ENCODE data around the gene TBC1D1.

TBC1D1 gene

DNA sequence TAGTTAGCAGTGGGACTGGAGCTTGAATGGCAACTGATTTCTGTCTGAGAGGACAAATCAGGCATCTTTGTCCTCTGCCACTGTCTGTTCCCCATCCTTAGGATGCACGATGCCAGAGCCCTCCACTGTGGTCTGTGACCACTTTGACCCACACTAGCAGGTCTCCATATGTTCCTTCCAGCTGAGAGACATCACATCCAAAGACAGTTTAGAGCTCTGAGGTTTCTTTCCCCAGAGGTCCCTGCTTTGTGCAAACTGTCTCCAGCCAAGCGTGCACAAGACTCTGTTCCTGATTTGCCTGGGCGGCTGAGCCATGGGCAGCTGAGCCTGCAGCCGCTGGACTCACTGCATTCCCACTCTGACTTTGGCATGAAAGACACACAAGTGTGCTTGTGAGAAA, 167.3 kb downstream of the TBC1D1 start:
- no peak for DNase-seq

DNA sequence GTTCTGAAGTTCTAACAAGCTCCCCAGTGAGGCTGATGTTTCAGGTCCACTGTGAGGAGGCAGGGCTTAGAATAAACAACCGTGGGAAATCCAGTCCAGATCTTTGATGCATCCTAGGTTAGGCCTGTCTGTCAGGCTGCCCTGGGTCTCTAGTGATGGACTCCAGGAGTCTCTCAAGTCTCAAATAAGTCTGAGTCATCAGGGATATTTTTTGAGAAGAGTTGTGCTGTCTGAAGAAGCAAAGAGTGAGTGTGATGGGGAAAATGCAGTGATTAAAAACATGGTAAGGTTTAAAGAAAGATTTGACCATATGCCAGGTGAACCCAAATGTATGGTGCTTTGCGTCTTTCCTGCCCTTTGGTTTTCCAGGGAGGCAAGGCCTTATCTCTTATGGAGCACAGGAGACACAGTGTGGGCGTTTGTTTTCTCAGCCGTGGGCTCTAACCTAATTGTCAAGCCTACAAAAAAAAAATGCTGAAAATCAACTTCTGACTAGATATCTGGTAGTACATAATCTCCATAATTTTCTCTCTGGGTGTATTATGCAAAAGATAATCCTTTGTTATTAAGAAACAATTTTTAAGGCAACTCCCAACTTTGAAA, 170.0 kb downstream of the TBC1D1 start:
- no peak for DNase-seq

DNA sequence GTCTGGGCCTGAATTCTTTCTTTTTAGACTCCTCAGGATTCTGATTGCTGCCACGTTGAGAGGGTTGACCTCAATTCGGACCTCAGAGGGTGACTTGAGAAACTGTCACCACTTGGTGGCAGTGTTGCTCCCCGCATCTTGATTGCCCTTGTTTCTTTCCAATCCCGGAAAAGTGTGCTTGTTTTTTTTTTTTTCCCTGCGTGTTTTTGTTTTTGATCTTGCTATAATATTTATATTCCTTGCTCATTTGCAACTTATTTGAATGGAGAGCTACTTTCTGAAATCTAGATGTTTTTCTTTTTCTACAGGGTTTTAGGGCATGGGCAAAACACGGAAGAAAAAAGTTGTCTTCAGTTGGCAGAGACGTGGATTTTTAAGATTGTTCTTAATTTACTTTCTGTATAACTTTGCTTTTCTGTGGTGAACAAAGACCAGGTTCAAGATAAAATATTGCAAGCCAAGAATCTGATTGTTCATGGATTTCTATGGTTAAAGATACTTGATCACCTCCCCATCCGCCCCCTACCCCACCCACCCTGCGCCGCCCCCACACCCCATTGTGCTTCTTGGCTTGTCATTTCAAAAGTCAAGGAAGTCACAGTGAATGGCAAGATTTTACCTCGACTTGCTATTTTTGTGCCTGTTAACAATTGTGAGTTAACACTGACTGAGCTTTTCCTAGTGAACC, 171.3 kb downstream of the TBC1D1 start:
- DNase-seq: peak; percentile 41

DNA sequence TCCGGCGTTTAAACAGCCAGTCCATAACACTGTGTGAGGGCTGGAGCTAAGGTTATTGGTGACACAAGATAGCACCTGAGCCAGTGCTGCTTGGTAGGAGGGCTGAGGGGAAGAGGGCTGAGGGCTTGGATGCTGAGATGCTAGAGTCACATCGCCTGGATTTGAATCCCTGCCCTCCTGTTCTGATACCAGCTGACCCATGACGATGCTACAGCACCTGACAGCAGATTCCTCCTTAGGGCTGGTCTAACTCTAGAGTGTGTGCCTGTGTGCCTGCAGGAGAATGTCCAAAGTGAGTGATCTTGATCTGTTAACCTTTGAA, 171.9 kb downstream of the TBC1D1 start:
- no peak for DNase-seq

DNA sequence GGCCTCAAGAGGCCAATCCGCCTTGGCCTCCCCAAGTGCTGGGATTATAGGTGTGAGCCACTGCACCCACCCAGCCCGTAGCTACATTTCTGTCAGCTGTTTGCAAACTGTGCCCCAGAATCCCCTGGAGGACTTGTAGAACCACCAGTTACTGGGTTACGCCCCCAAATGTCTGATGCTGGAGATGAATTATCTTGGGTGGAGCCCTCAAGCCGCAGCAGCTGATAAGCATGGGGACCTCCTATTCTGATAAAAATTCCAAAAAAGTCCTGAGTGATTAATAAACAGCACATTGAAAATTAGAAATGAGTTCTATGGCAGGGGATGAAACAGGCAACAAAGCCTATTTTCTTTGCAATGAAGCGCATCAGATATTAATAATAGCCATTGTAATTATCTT, 174.3 kb downstream of the TBC1D1 start:
- no peak for DNase-seq

DNA sequence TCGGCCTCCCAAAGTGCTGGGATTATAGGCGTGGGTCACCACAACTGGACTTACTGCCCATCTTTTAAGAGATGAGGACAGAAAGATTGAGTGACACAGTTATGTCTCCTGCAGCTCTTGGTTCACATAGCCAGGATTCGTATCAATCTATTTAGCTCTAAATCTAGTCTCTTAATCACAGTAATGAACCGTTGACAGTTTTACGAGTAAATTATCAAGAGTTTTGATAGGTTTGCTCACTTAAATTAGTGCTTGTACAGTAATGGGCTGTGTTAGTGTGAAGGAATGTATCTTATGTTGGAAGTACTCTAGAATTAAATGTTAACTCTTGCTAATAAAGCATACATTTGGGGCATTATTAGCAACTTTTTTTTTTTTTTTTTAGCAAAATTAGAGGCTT, 175.0 kb downstream of the TBC1D1 start:
- no peak for DNase-seq

DNA sequence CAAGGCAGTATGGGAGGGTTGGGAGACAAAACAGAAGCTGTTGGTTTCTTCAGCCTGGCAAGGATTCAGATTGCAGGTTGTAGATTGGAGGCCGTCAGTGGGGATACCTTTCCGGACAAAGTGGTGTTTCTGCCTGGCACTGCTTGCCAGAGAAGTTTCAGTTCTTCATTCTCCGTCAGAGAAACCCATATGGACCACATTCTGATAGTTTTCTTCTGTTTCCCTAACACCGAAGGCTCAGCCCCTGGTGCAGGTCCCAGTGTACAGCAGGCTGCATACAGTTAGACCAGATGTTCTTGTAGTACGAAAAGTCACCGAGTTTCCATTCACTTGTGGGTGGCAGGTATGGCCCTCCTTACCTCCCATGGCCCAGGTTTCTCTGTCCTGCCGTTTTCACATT, 176.6 kb downstream of the TBC1D1 start:
- no peak for DNase-seq

DNA sequence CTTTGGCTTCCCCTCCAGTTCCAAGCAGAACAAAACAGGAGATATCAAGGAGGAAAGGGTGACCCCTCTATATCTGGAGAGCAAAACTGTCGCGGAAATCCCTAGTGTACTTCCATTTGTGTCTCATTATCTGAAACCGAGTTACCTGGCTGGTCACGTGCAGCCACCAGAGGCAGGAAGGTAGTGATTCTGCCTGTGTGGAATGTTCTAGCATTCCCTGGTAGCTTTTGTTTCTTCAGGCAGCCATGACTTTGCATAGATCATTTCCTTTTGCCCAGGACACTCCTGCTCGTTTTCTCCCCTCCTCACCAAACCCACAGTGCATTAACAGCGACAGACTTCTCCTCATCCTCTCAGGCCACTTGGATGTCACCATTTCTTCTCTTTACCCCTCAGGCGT, 177.2 kb downstream of the TBC1D1 start:
- no peak for DNase-seq

DNA sequence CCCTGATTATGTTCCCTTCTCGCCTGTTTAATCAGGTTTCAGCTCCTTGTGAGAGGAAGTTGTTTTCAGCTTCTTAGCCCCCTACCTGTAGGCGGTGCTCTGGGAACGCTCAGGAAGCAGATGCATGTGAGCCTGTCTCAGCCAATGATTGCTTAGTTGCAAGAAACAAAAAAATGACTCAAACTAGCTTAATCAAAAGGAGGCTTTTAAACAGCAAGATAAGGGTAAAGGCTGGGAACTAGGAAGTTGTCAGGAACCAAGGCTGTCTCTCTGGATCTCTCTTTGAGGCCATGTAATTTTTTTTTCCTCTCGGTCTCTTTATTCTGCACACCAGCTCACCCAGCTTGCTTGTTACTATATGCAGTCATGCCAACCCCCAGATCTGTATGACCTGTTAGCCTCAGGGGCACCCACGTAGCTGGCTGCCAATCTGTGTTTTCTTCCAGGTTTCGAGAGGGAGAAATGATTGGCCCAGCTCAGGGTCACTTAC, 178.4 kb downstream of the TBC1D1 start:
- no peak for DNase-seq

DNA sequence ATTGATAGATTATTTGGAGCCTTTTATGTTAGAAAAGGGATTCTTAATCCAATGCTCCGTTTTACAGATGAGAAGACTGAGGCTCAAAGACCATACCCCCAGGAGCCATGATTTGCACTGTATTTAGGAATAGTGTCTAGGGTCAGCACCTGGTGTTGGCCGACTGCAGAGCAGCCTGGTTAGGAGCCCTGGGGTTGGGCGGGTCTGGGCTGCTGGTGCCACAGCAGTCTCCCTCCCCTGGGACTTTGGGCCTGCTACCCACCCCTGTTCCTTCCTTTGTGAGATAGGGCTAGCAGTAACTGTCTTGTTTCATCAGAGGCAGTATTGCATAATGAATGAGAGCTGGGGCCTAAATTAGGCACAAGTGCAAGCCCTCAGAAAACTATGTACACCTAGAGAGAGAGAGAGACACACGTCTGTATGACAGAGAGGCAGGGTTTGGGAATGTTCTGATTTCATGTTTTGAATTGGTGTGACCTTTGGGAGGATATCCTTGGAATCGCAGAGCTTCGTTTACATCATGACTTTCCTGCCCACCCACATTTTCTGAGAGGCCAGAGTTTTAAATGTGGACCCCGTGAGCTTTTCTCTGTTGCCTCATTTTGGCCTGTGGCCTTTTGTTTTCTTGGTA, 181.0 kb downstream of the TBC1D1 start:
- no peak for DNase-seq

DNA sequence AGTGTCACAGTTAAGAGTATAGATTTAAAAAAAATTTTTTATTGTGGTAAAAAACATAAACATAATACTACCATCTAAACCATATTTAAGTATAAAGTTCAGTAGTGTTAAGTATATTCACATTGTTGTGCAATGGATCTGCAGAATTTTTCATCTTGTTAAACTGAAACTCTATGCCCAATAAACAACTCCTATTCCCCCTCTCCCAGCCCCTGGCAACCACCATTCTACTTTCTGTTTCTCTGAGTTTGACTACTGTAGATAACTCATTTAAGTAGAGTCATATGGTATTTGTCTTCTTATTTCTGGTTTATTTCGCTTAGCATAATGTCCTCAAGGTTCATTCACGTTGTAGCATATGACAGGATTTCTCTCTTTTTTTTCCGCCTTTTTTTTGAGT, 181.7 kb downstream of the TBC1D1 start:
- no peak for DNase-seq

DNA sequence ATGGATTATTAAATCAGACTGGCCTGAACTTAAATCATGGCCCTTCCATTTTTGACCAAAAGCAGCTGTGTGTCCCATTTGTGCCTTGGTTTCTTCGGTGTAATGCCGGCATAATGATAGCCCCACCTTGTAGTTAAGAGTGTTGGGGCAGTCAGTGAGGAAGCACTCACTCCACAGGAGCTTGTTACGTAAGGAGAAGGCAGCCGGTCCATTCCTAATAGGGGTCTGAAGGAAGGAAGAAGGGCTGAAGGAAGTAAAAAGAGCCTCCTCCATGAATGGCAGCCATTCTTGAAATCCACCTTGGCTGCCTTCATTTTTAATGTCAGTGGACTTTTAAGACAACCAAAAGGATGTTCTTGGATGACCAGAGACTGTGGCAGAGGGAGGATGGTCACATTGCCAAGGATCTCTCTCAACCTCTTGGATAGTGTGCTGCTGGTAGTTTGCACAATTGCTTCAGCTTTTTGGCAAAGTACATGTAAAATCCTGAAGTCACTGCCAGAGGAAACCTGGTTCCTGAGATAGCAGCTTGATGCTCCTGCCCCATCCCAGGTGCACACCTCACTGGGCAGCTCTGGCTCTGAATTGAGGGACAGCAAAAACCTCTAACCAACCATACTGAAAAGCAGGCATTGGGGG, 182.8 kb downstream of the TBC1D1 start:
- no peak for DNase-seq

DNA sequence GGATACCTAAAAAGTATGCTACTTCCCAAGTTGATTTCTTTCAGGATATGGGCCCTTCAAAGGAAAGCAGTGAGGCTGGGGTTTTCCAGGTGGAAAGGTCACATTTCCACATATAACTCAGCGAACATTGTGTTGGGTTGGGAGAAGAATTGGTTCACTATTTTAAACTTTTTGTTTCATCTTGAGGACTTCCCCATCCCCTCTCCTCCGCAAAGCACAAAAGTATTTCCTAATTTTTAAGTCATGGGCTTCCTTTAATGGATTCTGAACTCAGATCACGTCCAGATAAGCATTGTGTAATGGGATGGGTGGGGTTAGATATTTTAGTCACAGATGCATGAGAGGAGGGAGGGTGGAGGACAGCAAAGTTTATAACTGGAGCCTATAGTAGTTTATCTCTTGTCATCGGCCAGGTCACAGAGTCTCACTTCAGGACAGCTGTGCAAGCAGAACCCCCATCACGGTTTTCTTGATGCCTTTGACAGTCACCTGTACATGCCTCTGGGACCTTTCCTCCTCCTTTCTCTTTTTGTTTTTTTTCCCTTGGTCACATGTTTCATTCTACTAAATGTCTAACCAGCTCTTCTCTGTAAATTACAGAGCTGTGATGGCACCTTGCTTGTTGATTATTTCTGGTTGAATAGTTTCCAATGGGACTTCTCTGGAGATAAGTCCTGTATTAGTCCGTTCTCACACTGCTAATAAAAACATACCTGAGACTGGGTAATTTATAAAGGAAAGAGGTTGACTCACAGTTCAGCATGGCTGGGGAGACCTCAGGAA, 184.7 kb downstream of the TBC1D1 start:
- DNase-seq: no peak

DNA sequence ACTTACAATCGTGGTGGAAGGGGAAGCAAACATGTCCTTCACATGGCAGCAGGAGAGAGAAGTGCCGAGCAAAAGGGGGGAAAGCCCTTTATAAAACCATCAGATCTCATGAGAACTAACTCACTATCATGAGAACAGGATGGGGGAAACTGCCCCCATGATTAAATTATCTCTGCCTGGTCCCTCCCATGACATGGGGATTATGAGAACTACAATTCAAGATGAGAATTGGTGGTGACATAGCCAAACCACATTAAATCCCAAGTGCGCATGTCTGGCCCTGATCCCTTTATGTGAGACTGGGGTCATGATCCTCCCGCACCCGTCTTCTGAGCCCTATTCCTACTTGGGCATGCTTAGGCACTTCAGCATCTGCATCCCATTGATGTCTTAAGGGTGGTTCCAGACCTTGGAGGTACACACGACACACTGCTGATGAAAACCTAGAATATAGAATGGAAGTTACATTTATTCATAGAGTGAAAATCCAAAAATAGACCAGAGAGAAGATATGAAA, 185.3 kb downstream of the TBC1D1 start:
- no peak for DNase-seq

DNA sequence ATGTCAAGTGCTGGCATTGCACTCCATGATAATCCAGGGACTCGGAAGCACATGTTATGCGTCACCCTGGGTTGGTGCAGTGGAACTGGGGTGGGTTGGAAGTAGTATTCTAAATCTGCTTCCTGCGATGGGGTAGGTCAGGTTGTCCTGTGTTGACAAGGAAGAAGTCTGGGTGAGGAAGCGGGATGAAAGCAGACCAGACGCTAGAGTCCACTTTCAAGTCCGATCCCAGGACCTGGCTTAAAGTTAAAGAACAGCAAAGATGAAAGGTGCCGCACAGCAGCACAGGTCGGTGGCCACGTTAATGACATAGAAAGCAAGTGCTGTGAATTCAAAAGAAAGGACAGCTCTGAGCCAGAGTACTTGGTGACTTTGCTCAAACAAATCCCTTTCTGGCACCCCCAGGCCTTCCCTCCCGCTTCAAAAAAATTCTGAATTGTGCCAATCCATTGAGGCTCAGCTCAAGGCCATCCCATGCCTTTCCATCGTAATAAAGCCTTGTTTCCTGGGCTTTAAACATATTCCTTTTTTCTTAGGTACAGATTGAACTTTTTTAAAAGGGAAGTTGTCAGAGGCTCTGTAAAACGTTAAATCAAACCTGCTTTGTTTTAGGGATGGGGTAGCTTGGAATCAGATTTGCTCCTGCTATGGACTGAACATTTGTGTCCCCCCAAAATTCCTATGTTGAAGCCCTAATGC, 187.1 kb downstream of the TBC1D1 start:
- DNase-seq: no peak

DNA sequence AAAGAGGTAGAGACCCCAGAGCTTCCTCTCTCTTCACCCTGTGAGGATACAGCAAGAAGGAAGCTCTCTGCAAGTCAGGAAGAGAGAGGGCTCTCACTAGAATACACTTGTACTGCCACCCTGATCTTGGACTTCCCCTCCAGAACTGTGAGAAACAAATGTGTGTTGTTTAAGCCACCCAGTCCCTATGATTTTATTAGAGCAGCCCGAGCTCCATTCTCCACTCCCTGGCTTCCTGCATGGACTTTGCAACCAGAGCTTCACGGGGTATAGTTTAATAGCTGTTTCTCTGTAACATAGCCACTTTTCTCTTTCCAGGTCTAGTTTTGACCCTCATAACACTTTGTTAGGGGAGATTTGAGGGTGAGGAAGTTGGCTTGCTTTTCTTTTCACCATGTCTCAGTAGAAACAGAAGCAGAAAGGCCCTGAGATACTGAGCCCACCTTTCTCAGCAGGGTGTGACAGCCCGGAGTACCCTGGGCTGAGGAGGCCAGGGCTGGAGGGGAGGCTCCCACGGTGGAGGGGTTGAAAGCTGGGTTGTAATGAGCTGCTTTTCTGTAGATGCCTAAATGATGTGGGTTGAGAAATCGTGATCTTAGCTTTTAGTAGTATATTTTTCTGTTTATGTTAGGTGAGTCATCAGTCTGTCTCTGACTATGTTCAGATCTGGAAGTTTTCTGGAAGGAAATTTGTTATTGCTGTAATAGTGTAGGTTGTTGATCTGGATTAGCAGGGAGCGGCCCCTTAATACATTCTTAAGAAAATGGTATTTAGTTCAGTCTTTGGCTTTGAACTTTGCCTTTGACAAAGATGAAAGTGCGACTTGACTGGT, 187.9 kb downstream of the TBC1D1 start:
- DNase-seq: no peak

DNA sequence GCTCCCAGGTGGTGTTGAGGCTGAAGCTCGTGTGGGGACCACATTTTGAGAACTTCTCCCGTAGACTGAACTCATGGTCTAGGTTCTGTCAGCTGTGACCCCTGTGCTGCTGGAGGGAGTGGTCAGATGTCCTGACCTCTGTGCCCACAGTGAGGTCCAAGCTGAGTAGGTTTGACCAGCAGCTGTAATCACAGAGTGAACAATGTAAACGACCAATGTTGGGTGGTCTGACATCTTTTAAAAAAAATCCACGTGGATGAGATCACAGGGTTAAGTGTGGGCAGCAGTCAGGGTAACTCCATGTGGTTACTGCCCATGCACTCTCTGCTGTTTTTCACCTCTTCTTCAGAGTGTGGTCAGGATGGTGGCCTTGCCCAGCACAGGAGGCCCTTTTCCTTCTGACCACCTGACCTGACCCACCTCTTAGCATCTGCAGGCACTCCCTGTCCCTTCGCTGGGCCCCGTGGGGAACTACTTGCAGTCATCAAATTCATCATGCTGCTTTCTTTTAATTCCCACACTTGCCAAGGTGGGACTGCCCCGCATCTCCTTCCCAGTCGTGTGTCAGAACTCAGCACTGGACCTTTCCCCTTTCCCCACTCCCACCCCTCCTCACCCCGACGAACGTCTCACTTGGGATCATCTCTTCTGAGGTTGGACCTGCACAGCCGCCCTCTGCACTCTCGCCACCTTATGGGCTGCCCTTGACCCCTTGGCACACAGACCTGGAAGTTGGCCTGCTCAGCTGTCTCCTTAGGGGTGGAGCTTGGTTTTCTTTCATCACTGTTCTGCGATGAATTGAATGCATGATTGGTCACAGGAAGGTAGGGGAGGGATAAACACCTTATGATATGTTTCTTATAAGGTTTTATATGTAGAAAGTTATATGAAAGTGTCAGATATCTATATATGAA, 189.4 kb downstream of the TBC1D1 start:
- DNase-seq: no peak

DNA sequence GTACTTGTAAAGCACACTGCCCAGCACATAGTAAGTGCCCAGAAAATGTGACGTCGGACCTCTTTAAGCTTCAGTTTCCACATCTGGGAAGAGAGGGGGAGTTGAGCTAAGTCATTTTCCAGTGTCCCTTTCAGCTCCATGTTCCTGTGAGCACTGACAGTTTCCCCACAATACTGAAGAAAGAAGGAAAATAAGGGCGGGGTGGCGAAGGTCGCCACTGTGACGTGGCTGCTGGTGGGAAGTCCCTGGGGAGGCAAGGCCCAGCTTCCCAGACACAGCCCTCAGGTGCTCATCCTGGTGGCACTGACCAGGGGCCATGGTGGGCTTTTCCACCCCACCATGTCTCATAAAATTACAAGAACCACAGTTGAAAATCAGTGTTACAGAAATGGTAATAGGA, 191.1 kb downstream of the TBC1D1 start:
- DNase-seq: no peak

DNA sequence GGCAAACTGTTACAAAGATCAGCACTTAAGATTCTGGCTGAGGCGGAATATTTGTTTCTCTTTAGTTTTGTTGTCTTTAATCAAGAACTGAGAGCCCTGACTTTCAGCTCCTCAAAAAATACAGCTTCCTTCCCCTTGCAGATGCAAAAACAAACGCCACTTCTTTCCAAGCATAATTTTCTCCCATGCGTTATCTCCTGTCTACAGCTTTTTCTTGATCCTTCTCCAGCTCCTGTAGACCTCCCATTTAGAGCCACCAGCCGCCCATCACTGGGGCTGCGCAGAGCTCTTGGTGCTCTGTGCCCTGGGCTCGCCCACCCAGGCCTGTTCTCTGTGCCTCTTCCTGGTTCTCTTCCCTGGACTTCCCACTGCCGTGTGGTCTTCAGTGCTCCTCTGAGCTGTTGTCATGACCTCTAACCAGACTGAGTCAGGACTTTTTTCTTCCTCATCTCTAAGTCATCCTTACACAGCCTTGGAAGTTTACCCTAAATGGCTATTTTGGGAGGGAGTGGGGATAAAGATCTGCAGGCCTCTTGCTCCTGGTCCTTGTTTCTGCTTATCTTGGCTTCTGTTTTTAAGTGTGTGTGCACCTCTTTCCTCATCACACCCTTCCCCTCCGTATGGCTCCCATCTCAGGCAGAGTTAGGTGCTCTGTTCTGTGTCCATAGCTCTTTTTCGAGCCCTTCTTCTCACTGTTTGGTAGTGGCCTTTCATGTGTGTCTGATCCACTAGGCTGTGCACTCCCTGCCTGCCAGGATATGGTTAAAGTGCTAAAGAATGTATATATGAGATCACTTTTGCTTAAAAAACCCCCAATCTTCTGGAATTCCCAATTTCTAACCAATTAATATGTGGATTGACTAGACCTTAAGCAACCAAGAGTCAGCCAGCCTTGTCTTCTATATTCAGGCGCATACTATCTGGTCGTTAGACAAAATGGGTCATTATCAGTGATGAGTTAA, 191.8 kb downstream of the TBC1D1 start:
- no peak for DNase-seq
